Endothelial cell of umbilical vein (primary cell): Measurements from ENCODE around the gene RAP1GDS1. TPM values are rescaled to one million over a fixed set of nuclear protein-coding genes. Genes with fewer than 3 reads are reported as not detected.

Experiments used
- BruUV-seq: library from RNA; stranded (reverse); fragments of 400-500 nt; replicated peaks from 2 replicates; lab custom pipeline; 2021; lab: Mats Ljungman, UMichigan
- CTCF ChIA-PET: fragments of 300-600, 350-600 bp; sonication (Branson Sonifier 250); formaldehyde crosslinking; loops from one replicate; lab custom pipeline; 2021; ENCODE audit warnings: antibody characterized with exemption, inconsistent platforms; lab: Charles Lee
- POLR2A ChIA-PET: fragments of 300-600, 350-600 bp; sonication (Branson Sonifier 250); formaldehyde crosslinking; loops from one replicate; lab custom pipeline; 2021; ENCODE audit warnings: antibody characterized with exemption, inconsistent platforms; lab: Charles Lee
- DNase-seq: peaks from one replicate; pipeline ENCODE4 v3.0.0-alpha.2; 2011; ENCODE audit warnings: low read depth, low spot score
- FAIRE-seq: peaks from 2 replicates; lab custom pipeline; 2011; peaks lifted over from hg19 to GRCh38; lab: Jason Lieb, UNC
- H2AFZ ChIP-seq: 2 replicates; pipeline ENCODE4 v1.6.0; 2012; ENCODE audit warnings: low read depth, low read length, control low read depth, inconsistent platforms
- H3K27ac ChIP-seq: 2 replicates; pipeline ENCODE4 v1.5.1; 2011; ENCODE audit warnings: low read depth, mild to moderate bottlenecking, control low read depth, low read length, moderate library complexity; ENCODE audit not compliant: insufficient read depth
- H3K27me3 ChIP-seq, 2 experiments: 2 replicates each; pipeline versions ENCODE4 v1.6.0 to v1.6.1; 2011; ENCODE audit warnings: low read length in 2 of 2, mixed read lengths in 1 of 2; ENCODE audit not compliant: control insufficient read depth in 2 of 2, insufficient read depth in 2 of 2
- H3K36me3 ChIP-seq, 2 experiments: 2 replicates in 1 of 2; 3 replicates in 1 of 2; pipeline ENCODE4 v1.5.1; 2011; ENCODE audit warnings: low read length in 2 of 2, mild to moderate bottlenecking in 1 of 2, moderate library complexity in 1 of 2; ENCODE audit not compliant: control insufficient read depth in 2 of 2, insufficient read depth in 2 of 2; ENCODE audit errors: extremely low read depth in 1 of 2
- H3K4me1 ChIP-seq: 3 replicates; pipeline ENCODE4 v1.5.1; 2011; ENCODE audit warnings: mild to moderate bottlenecking, low read length; ENCODE audit not compliant: control insufficient read depth, insufficient read depth; ENCODE audit errors: extremely low read depth
- H3K4me2 ChIP-seq: 2 replicates; pipeline ENCODE4 v1.6.1; 2011; ENCODE audit warnings: low read length, control low read depth, mixed read lengths; ENCODE audit not compliant: insufficient read depth
- H3K4me3 ChIP-seq, 3 experiments: fragments of 200-600 bp in 1 of 3; sonication (generic), shearing (Covaris generic) in 1 of 3; replicated peaks in 1 of 3; 2 replicates each; pipeline ENCODE4 v1.5.1; 2011 to 2016; ENCODE audit warnings: control low read depth in 3 of 3, low read length in 3 of 3, mild to moderate bottlenecking in 2 of 3, inconsistent platforms in 1 of 3, low read depth in 1 of 3, moderate library complexity in 1 of 3; ENCODE audit not compliant: insufficient read depth in 1 of 3
- H3K79me2 ChIP-seq: 2 replicates; pipeline ENCODE4 v1.6.0; 2012; ENCODE audit warnings: low read length, inconsistent platforms; ENCODE audit not compliant: control insufficient read depth, insufficient read depth
- H3K9ac ChIP-seq: replicated peaks from 2 replicates; pipeline ENCODE3; 2011; ENCODE audit warnings: low read length, control low read depth; ENCODE audit not compliant: insufficient read depth; ENCODE audit errors: extremely low read depth
- H3K9me1 ChIP-seq: replicated peaks from 3 replicates; pipeline ENCODE4 v1.6.0; 2011; ENCODE audit warnings: mild to moderate bottlenecking, low read length; ENCODE audit not compliant: control insufficient read depth, insufficient read depth; ENCODE audit errors: extremely low read depth
- H3K9me3 ChIP-seq: replicated peaks from 2 replicates; pipeline ENCODE4 v1.5.1; 2012; ENCODE audit warnings: low read length, inconsistent platforms; ENCODE audit not compliant: control insufficient read depth, insufficient read depth
- H4K20me1 ChIP-seq: replicated peaks from 2 replicates; pipeline ENCODE3; 2011; ENCODE audit warnings: mild to moderate bottlenecking, low read length; ENCODE audit not compliant: control insufficient read depth, insufficient read depth; ENCODE audit errors: extremely low read depth
- CTCF ChIP-seq, 2 donors: IDR thresholded peaks; 1 replicate in 1 of 2; 2 replicates in 1 of 2; pipeline ENCODE4 v1.5.1; 2011; ENCODE audit warnings: low read length in 2 of 2, mild to moderate bottlenecking in 2 of 2, moderate library complexity in 2 of 2, control low read depth in 1 of 2, inconsistent platforms in 1 of 2, low read depth in 1 of 2; ENCODE audit not compliant: insufficient read depth in 1 of 2; ENCODE audit errors: extremely low read depth in 1 of 2
- FOS ChIP-seq: IDR thresholded peaks from 2 replicates; pipeline ENCODE4 v1.6.1; 2011; ENCODE audit warnings: mild to moderate bottlenecking, low read length, moderate library complexity, borderline replicate concordance; ENCODE audit not compliant: insufficient read depth
- GATA2 ChIP-seq: IDR thresholded peaks from 2 replicates; pipeline ENCODE4 v1.7.0; 2011; ENCODE audit warnings: low read depth, mild to moderate bottlenecking, moderate library complexity, mixed read lengths, low read length; ENCODE audit not compliant: insufficient read length, insufficient read depth
- JUN ChIP-seq: IDR thresholded peaks from 2 replicates; pipeline ENCODE4 v1.6.1; 2011; ENCODE audit warnings: borderline replicate concordance, low read depth; ENCODE audit not compliant: insufficient read length, insufficient read depth
- MYC ChIP-seq: IDR thresholded peaks from one replicate; pipeline ENCODE4 v1.6.1; 2011; ENCODE audit warnings: mild to moderate bottlenecking, low read depth, low read length
- POLR2AphosphoS5 ChIP-seq: IDR thresholded peaks from 2 replicates; pipeline ENCODE4 v1.6.1; 2012; ENCODE audit warnings: low read depth, mild to moderate bottlenecking, control low read depth, low read length, moderate library complexity; ENCODE audit not compliant: insufficient read depth
- dilution Hi-C: fragments of 300-500 bp; cut with MboI; formaldehyde crosslinking; loops from one replicate; pipeline ENCODE4 v1.15.0; 2019; ENCODE audit warnings: low sequenced_read_pairs; ENCODE audit not compliant: extremely low pct_ligation_motif_present
- intact Hi-C: fragments of 100-400 bp; cut with micrococcal nuclease; formaldehyde crosslinking; loops from one replicate; pipeline ENCODE4 v1.10.0; 2022
- polyA plus RNA-seq, 4 experiments: library from polyadenylated mRNA; depleted of rRNA in 3 of 4; stranded (reverse) in 3 of 4; unstranded in 1 of 4; fragments of >200 nt; gene quantifications; 2 replicates each; pipeline versions ENCODE4 v1.2.1 to v1.2.3, GENCODE V29; 2011 to 2012; ENCODE audit warnings: missing spikeins in 1 of 4
- total RNA-seq: library from RNA; stranded (reverse); gene quantifications from 2 replicates; pipeline ENCODE4 v1.2.3, GENCODE V29; 2021

RAP1GDS1 gene
- total and polyA plus RNA-seq, 2 donors (not counting 3 experiments of a cell fraction or from before 2014, with no cell fraction given) = 17.6 to 52.8 TPM

GRCh38 chr4:98381306-98381705 is 120.1 kb downstream of the RAP1GDS1 start:
- Histone ChIP-seq H3K9ac (no peak overlapping the region), H3K4me3 (no peak overlapping the region), H3K4me2 (no peak overlapping the region), H3K36me3 (no peaks in the 10 kb centered on the region), H2AFZ (no peak overlapping the region), H3K4me1 (no peaks in the 10 kb centered on the region), H3K27ac (no peak overlapping the region), H3K79me2 (no peaks in the 10 kb centered on the region), H3K27me3 (no peaks in the 10 kb centered on the region), H3K9me1 (no peaks in the 10 kb centered on the region), H4K20me1 (no peaks in the 10 kb centered on the region), H3K9me3 (no peaks in the 10 kb centered on the region)
- TF ChIP-seq GATA2 (no peak), CTCF (IDR thresholded peaks at IDR 0.05; ENCODE audit: extremely low read depth in 1 of 2, insufficient read depth in 1 of 2, low read depth in 1 of 2, low read length in 2 of 2) (no peak), POLR2AphosphoS5 (no peak), MYC (no peak), JUN (no peak), FOS (no peak)
- no TSS peak for BruUV-seq
- dilution Hi-C loops = no loop called here
- ChIA-PET POLR2A (no interaction called here), CTCF (interaction anchor here (0.6 to 1.9 kb wide), 5 partner anchors 9 to 125 kb away, joined by 3 to 7 read pairs (median 3); partner anchors contain the start of gene RAP1GDS1)
- FAIRE-seq (no peak), DNase-seq (no peak)
- intact Hi-C loops = no loop called here
